GM12891 (cell line): Measurements from ENCODE around the gene ZSWIM9.

Experiments
- POLR2A ChIP-seq: IDR thresholded peaks from 2 replicates; pipeline ENCODE4 v1.6.1; 2011; ENCODE audit warnings: low read depth, low read length, control low read depth
- POLR2AphosphoS5 ChIP-seq: IDR thresholded peaks from 2 replicates; pipeline ENCODE4 v1.6.1; 2011; ENCODE audit warnings: low read depth, low read length, control low read depth
- POU2F2 ChIP-seq: IDR thresholded peaks from 2 replicates; pipeline ENCODE4 v1.6.1; 2011; ENCODE audit warnings: low read depth, mild to moderate bottlenecking, control low read depth, low read length, moderate library complexity

DNA sequence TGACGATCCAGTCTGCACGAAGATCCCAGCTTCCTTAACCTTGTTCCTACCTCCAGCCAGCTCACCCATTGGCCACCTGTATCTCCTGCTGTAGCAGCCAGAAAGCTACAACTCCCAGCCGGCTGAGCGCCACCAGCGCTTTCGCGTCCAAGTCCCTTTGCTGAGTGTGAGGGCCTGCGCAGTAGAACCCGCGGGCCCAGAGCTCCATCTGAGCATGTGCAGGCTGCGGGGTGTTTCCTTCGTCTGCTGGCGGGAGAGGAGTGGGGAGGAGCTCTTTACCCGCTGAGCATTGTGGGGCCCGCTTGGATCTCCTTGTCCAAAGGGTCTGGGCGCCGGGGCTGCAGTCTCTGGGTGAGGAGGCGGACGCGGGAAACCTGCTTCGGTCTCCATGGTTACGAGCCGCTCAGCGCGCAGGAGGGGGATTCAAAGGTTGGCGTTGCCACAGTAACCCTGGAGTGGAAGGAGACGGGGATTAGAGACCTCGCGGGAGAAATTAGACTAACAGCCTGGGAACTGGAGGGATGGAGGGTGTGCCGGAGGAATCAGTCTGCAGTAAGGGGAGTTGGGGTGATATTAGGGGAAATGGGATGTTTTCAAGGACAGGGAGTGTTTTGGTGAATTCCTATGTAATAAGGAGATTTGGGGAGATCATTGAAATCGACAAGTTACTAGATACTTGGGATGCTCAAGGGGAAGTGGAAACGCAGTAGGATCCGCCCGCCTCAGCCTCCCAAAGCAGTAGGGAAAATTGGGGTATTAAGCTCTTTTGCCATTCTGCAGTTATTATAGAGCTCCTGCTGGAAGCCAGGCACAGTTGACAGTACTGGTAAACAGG lies 33.5 kb downstream of the ZSWIM9 start:
- TF ChIP-seq POLR2AphosphoS5 (peak; percentile 86), POLR2A (peak; percentile 82), POU2F2 (peak; percentile 66)
